ENCODE results near the gene MAML2.
"Not testable (repeated sequence)": the region's sequence is repeated elsewhere in the genome, so short reads cannot be mapped to it uniquely, and the experiment has no call there.

MAML2 gene

GRCh38 chr11:96191752-96192151 is 151.2 kb downstream of the MAML2 start:
- Histone ChIP-seq H3K4me1 (ENCODE audit: control insufficient read depth, insufficient read depth, low read length) (no peaks in the 10 kb centered on the region), H3K9me3 (ENCODE audit: control insufficient read depth, low read length) (no peaks in the 10 kb centered on the region), H3K36me3 (ENCODE audit: control insufficient read depth, insufficient read depth, low read length) (no peaks in the 10 kb centered on the region), H3K27me3 (ENCODE audit: control insufficient read depth, insufficient read depth, low read length) (no peaks in the 10 kb centered on the region), H3K9ac (ENCODE audit: low read length) (no peak overlapping the region), H3K4me3 (ENCODE audit: low read length) (no peak overlapping the region)

- Histone ChIP-seq H3K9ac (ENCODE audit: low read length) (no peak overlapping the region), H3K4me1 (ENCODE audit: control insufficient read depth, insufficient read depth, low read length) (no peaks in the 10 kb centered on the region), H3K9me3 (ENCODE audit: control insufficient read depth, low read length) (no peaks in the 10 kb centered on the region), H3K4me3 (ENCODE audit: low read length) (no peak overlapping the region), H3K36me3 (ENCODE audit: control insufficient read depth, insufficient read depth, low read length) (no peaks in the 10 kb centered on the region), H3K27me3 (ENCODE audit: control insufficient read depth, insufficient read depth, low read length) (no peaks in the 10 kb centered on the region)
Observed at GRCh38 chr11:96189351-96189750, 153.6 kb downstream of the MAML2 start.

GRCh38 chr11:96188243-96189006 is 154.6 kb downstream of the MAML2 start:
- Histone ChIP-seq H3K9me3 (ENCODE audit: control insufficient read depth, low read length) (no peaks in the 10 kb centered on the region), H3K27me3 (ENCODE audit: control insufficient read depth, insufficient read depth, low read length) (no peaks in the 10 kb centered on the region), H3K36me3 (ENCODE audit: control insufficient read depth, insufficient read depth, low read length) (no peaks in the 10 kb centered on the region), H3K4me1 (ENCODE audit: control insufficient read depth, insufficient read depth, low read length) (no peaks in the 10 kb centered on the region), H3K4me3 (ENCODE audit: low read length) (no peak overlapping the region), H3K9ac (ENCODE audit: low read length) (no peak overlapping the region)

- Histone ChIP-seq H3K9me3 (ENCODE audit: control insufficient read depth, low read length) (no peaks in the 10 kb centered on the region), H3K36me3 (ENCODE audit: control insufficient read depth, insufficient read depth, low read length) (no peaks in the 10 kb centered on the region), H3K4me3 (ENCODE audit: low read length) (no peak overlapping the region), H3K27me3 (ENCODE audit: control insufficient read depth, insufficient read depth, low read length) (no peaks in the 10 kb centered on the region), H3K4me1 (ENCODE audit: control insufficient read depth, insufficient read depth, low read length) (no peaks in the 10 kb centered on the region), H3K9ac (ENCODE audit: low read length) (no peak overlapping the region)
Observed at GRCh38 chr11:96187822-96188221, 155.2 kb downstream of the MAML2 start.

- H3K4me1 ChIP-seq (ENCODE audit: control insufficient read depth, insufficient read depth, low read length), result no peaks in the 10 kb centered on the region
- no peak overlapping the region for H3K4me3 ChIP-seq (ENCODE audit: low read length)
- H3K9ac ChIP-seq (ENCODE audit: low read length), result no peak overlapping the region
- no peaks in the 10 kb centered on the region for H3K9me3 ChIP-seq (ENCODE audit: control insufficient read depth, low read length)
- H3K27me3 ChIP-seq (ENCODE audit: control insufficient read depth, insufficient read depth, low read length), result no peaks in the 10 kb centered on the region
- H3K36me3 ChIP-seq (ENCODE audit: control insufficient read depth, insufficient read depth, low read length), result no peaks in the 10 kb centered on the region
Observed at GRCh38 chr11:96186806-96187205, 156.2 kb downstream of the MAML2 start.

GRCh38 chr11:96185220-96185768 is 157.7 kb downstream of the MAML2 start:
- H3K4me1 ChIP-seq (ENCODE audit: control insufficient read depth, insufficient read depth, low read length), result no peaks in the 10 kb centered on the region
- no peak overlapping the region for H3K4me3 ChIP-seq (ENCODE audit: low read length)

GRCh38 chr11:96180937-96181336 is 162.1 kb downstream of the MAML2 start:
- not testable (repeated sequence) for H3K27me3 ChIP-seq (ENCODE audit: control insufficient read depth, insufficient read depth, low read length); H3K36me3 ChIP-seq (ENCODE audit: control insufficient read depth, insufficient read depth, low read length); H3K4me3 ChIP-seq (ENCODE audit: low read length); H3K9me3 ChIP-seq (ENCODE audit: control insufficient read depth, low read length); H3K4me1 ChIP-seq (ENCODE audit: control insufficient read depth, insufficient read depth, low read length); H3K9ac ChIP-seq (ENCODE audit: low read length)

More at GRCh38 chr11:96185220-96185768, 157.7 kb downstream of the MAML2 start:
- no peaks in the 10 kb centered on the region for H3K36me3 ChIP-seq (ENCODE audit: control insufficient read depth, insufficient read depth, low read length)
- H3K9ac ChIP-seq (ENCODE audit: low read length), result no peak overlapping the region
- no peaks in the 10 kb centered on the region for H3K9me3 ChIP-seq (ENCODE audit: control insufficient read depth, low read length)
- no peaks in the 10 kb centered on the region for H3K27me3 ChIP-seq (ENCODE audit: control insufficient read depth, insufficient read depth, low read length)

- Histone ChIP-seq H3K9ac (ENCODE audit: low read length) (no peak overlapping the region), H3K4me3 (ENCODE audit: low read length) (no peak overlapping the region), H3K27me3 (ENCODE audit: control insufficient read depth, insufficient read depth, low read length) (no peaks in the 10 kb centered on the region)
Observed at GRCh38 chr11:96180341-96180740, 162.7 kb downstream of the MAML2 start.

GRCh38 chr11:96179905-96180304 is 163.1 kb downstream of the MAML2 start:
- Histone ChIP-seq H3K9ac (ENCODE audit: low read length) (no peak overlapping the region), H3K4me1 (ENCODE audit: control insufficient read depth, insufficient read depth, low read length) (no peaks in the 10 kb centered on the region), H3K4me3 (ENCODE audit: low read length) (no peak overlapping the region), H3K27me3 (ENCODE audit: control insufficient read depth, insufficient read depth, low read length) (no peaks in the 10 kb centered on the region), H3K9me3 (ENCODE audit: control insufficient read depth, low read length) (no peaks in the 10 kb centered on the region), H3K36me3 (ENCODE audit: control insufficient read depth, insufficient read depth, low read length) (no peaks in the 10 kb centered on the region)

More at GRCh38 chr11:96180341-96180740, 162.7 kb downstream of the MAML2 start:
- Histone ChIP-seq H3K4me1 (ENCODE audit: control insufficient read depth, insufficient read depth, low read length) (no peaks in the 10 kb centered on the region), H3K9me3 (ENCODE audit: control insufficient read depth, low read length) (no peaks in the 10 kb centered on the region), H3K36me3 (ENCODE audit: control insufficient read depth, insufficient read depth, low read length) (no peaks in the 10 kb centered on the region)

- no peaks in the 10 kb centered on the region for H3K27me3 ChIP-seq (ENCODE audit: control insufficient read depth, insufficient read depth, low read length)
- no peak overlapping the region for H3K4me3 ChIP-seq (ENCODE audit: low read length)
- no peaks in the 10 kb centered on the region for H3K4me1 ChIP-seq (ENCODE audit: control insufficient read depth, insufficient read depth, low read length)
- no peaks in the 10 kb centered on the region for H3K9me3 ChIP-seq (ENCODE audit: control insufficient read depth, low read length)
- no peak overlapping the region for H3K9ac ChIP-seq (ENCODE audit: low read length)
- H3K36me3 ChIP-seq (ENCODE audit: control insufficient read depth, insufficient read depth, low read length), result no peaks in the 10 kb centered on the region
Observed at GRCh38 chr11:96178887-96179279, 164.1 kb downstream of the MAML2 start.

- Histone ChIP-seq H3K4me3 (ENCODE audit: low read length) (no peak overlapping the region), H3K36me3 (ENCODE audit: control insufficient read depth, insufficient read depth, low read length) (no peaks in the 10 kb centered on the region), H3K9ac (ENCODE audit: low read length) (no peak overlapping the region), H3K4me1 (ENCODE audit: control insufficient read depth, insufficient read depth, low read length) (no peaks in the 10 kb centered on the region), H3K9me3 (ENCODE audit: control insufficient read depth, low read length) (no peaks in the 10 kb centered on the region), H3K27me3 (ENCODE audit: control insufficient read depth, insufficient read depth, low read length) (no peaks in the 10 kb centered on the region)
Observed at GRCh38 chr11:96178049-96178886, 164.7 kb downstream of the MAML2 start.

GRCh38 chr11:96177146-96177545 is 165.8 kb downstream of the MAML2 start:
- H3K36me3 ChIP-seq (ENCODE audit: control insufficient read depth, insufficient read depth, low read length), result no peaks in the 10 kb centered on the region
- no peak overlapping the region for H3K9ac ChIP-seq (ENCODE audit: low read length)
- no peaks in the 10 kb centered on the region for H3K9me3 ChIP-seq (ENCODE audit: control insufficient read depth, low read length)
- no peak overlapping the region for H3K4me3 ChIP-seq (ENCODE audit: low read length)
- no peaks in the 10 kb centered on the region for H3K27me3 ChIP-seq (ENCODE audit: control insufficient read depth, insufficient read depth, low read length)
- no peaks in the 10 kb centered on the region for H3K4me1 ChIP-seq (ENCODE audit: control insufficient read depth, insufficient read depth, low read length)
